GM18498 (cell line): Measurements from ENCODE around the gene CLEC3B.
"Not testable (repeated sequence)": the region's sequence is repeated elsewhere in the genome, so short reads cannot be mapped to it uniquely, and the experiment has no call there.

Experiments
- ATAC-seq: cut with Tn5 transposase; IDR thresholded peaks from one replicate; pipeline ENCODE4 v1.9.1; 2021; ENCODE audit warnings: mild to moderate bottlenecking, moderate library complexity; ENCODE audit not compliant: unreplicated experiment

Gene CLEC3B

GRCh38 chr3:45026038-45026437, at the start of gene CLEC3B:
Gene CLEC3B (plus strand): TSS chr3:45026303. CDS start chr3:45026363, 60 bp downstream.
- ATAC-seq, result no peak

GRCh38 chr3:44981220-44981619, 44.9 kb upstream of the CLEC3B start:
- ATAC-seq, result no peak

- peak; percentile 40 for ATAC-seq
Measured at GRCh38 chr3:44981751-44982150, 44.4 kb upstream of the CLEC3B start.

- no peak for ATAC-seq
Measured at GRCh38 chr3:44982817-44983216, 43.3 kb upstream of the CLEC3B start.

GRCh38 chr3:44983484-44983941, 42.6 kb upstream of the CLEC3B start:
- ATAC-seq, result no peak

- peak; percentile 47 for ATAC-seq
Measured at GRCh38 chr3:44984335-44984734, 41.8 kb upstream of the CLEC3B start.

- not testable (repeated sequence) for ATAC-seq
Measured at GRCh38 chr3:44986330-44986729, 39.8 kb upstream of the CLEC3B start.

GRCh38 chr3:44987332-44987731, 38.8 kb upstream of the CLEC3B start:
- no peak for ATAC-seq

GRCh38 chr3:44988073-44988472, 38.0 kb upstream of the CLEC3B start:
- ATAC-seq, result no peak

GRCh38 chr3:44989141-44989540, 37.0 kb upstream of the CLEC3B start:
- ATAC-seq, result no peak

GRCh38 chr3:44989636-44990373, 36.3 kb upstream of the CLEC3B start:
- ATAC-seq, result no peak

GRCh38 chr3:44991326-44991725, 34.8 kb upstream of the CLEC3B start:
- no peak for ATAC-seq

- ATAC-seq, result no peak
Measured at GRCh38 chr3:44992555-44993470, 33.3 kb upstream of the CLEC3B start.

- no peak for ATAC-seq
Measured at GRCh38 chr3:44993471-44994205, 32.5 kb upstream of the CLEC3B start.

- no peak for ATAC-seq
Measured at GRCh38 chr3:44995142-44995770, 30.8 kb upstream of the CLEC3B start.

- ATAC-seq, result no peak
Measured at GRCh38 chr3:44996556-44996969, 29.5 kb upstream of the CLEC3B start.

GRCh38 chr3:44999782-45000181, 26.3 kb upstream of the CLEC3B start:
- ATAC-seq, result no peak

GRCh38 chr3:45000823-45001222, 25.3 kb upstream of the CLEC3B start:
- ATAC-seq, result no peak

- ATAC-seq, result no peak
Measured at GRCh38 chr3:45001738-45002137, 24.4 kb upstream of the CLEC3B start.

GRCh38 chr3:45002139-45002660, 23.9 kb upstream of the CLEC3B start:
- ATAC-seq, result no peak
